Fibroblast of lung (primary cell): ENCODE data around the gene STARD9. TPM values are rescaled to one million over a fixed set of nuclear protein-coding genes. Genes with fewer than 3 reads are reported as not detected.

Experiments
- DNase-seq, 2 donors: peaks; one replicate each; pipeline versions ENCODE4 v3.0.0 to v3.0.0-alpha.2; 2010; ENCODE audit warnings: low read depth in 2 of 2
- H2AFZ ChIP-seq: 2 replicates; pipeline ENCODE4 v1.5.1; 2012; ENCODE audit warnings: low read length, control low read depth, inconsistent platforms
- H3K27ac ChIP-seq: 2 replicates; pipeline ENCODE4 v1.5.1; 2011; ENCODE audit warnings: low read length, control low read depth; ENCODE audit not compliant: insufficient read depth
- H3K27me3 ChIP-seq: 2 replicates; pipeline ENCODE4 v1.5.1; 2011; ENCODE audit warnings: mild to moderate bottlenecking, low read length; ENCODE audit not compliant: control insufficient read depth, insufficient read depth
- H3K36me3 ChIP-seq: 2 replicates; pipeline ENCODE4 v1.5.1; 2011; ENCODE audit warnings: low read length; ENCODE audit not compliant: control insufficient read depth, insufficient read depth
- H3K4me1 ChIP-seq: 2 replicates; pipeline ENCODE4 v1.5.1; 2011; ENCODE audit warnings: low read length; ENCODE audit not compliant: control insufficient read depth, insufficient read depth; ENCODE audit errors: extremely low read depth
- H3K4me2 ChIP-seq: 2 replicates; pipeline ENCODE4 v1.5.1; 2011; ENCODE audit warnings: low read length, control low read depth; ENCODE audit not compliant: insufficient read depth; ENCODE audit errors: extremely low read depth
- H3K4me3 ChIP-seq, 4 experiments: fragments of 200-600 bp in 1 of 4; sonication (generic) in 1 of 4; replicated peaks in 1 of 4; 2 replicates each; pipeline ENCODE4 v1.5.1; 2011 to 2016; ENCODE audit warnings: low read length in 4 of 4, low read depth in 3 of 4, mild to moderate bottlenecking in 3 of 4, control low read depth in 2 of 4, inconsistent platforms in 1 of 4, mixed read lengths in 1 of 4; ENCODE audit not compliant: insufficient read depth in 1 of 4; ENCODE audit errors: control extremely low read depth in 1 of 4
- H3K79me2 ChIP-seq: 2 replicates; pipeline ENCODE4 v1.5.1; 2012; ENCODE audit warnings: mild to moderate bottlenecking, low read length, inconsistent platforms; ENCODE audit not compliant: control insufficient read depth, insufficient read depth
- H3K9ac ChIP-seq: 2 replicates; pipeline ENCODE4 v1.5.1; 2011; ENCODE audit warnings: mild to moderate bottlenecking, low read length, control low read depth; ENCODE audit not compliant: insufficient read depth
- H3K9me3 ChIP-seq: 2 replicates; pipeline ENCODE4 v1.5.1; 2012; ENCODE audit warnings: low read depth, low read length; ENCODE audit not compliant: control insufficient read depth, insufficient read depth
- H4K20me1 ChIP-seq: 2 replicates; pipeline ENCODE4 v1.5.1; 2011; ENCODE audit warnings: low read length; ENCODE audit not compliant: control insufficient read depth, insufficient read depth; ENCODE audit errors: extremely low read depth
- EZH2 ChIP-seq: IDR thresholded peaks from 2 replicates; pipeline ENCODE4 v1.5.1; 2012; ENCODE audit warnings: low read length, control low read depth, mild to moderate bottlenecking; ENCODE audit errors: missing control alignments
- polyA plus RNA-seq, 2 donors: library from polyadenylated mRNA; depleted of rRNA in 1 of 2; stranded (reverse) in 1 of 2; unstranded in 1 of 2; fragments of >200 nt; gene quantifications; 2 replicates each; pipeline ENCODE4 v1.2.1, GENCODE V29; 2011 to 2012; ENCODE audit warnings: missing spikeins in 1 of 2
- total RNA-seq: library from RNA; depleted of rRNA; stranded (reverse); fragments of >200 nt; gene quantifications from 2 replicates; pipeline ENCODE4 v1.2.1, GENCODE V29; 2014
- TF ChIP-seq, protein P1 (sequence below), 2 donors: IDR thresholded peaks in 1 of 2; conservative IDR thresholded peaks in 1 of 2; 1 replicate in 1 of 2; 2 replicates in 1 of 2; pipeline ENCODE4 v1.5.1; 2011 to 2012; ENCODE audit warnings: low read length in 2 of 2, control low read depth in 1 of 2, inconsistent platforms in 1 of 2, low read depth in 1 of 2, mild to moderate bottlenecking in 1 of 2

The STARD9 gene
- total and polyA plus RNA-seq, 2 donors (not counting 1 experiment from before 2014, with no cell fraction given): 2.5 to 8.3 TPM

DNA sequence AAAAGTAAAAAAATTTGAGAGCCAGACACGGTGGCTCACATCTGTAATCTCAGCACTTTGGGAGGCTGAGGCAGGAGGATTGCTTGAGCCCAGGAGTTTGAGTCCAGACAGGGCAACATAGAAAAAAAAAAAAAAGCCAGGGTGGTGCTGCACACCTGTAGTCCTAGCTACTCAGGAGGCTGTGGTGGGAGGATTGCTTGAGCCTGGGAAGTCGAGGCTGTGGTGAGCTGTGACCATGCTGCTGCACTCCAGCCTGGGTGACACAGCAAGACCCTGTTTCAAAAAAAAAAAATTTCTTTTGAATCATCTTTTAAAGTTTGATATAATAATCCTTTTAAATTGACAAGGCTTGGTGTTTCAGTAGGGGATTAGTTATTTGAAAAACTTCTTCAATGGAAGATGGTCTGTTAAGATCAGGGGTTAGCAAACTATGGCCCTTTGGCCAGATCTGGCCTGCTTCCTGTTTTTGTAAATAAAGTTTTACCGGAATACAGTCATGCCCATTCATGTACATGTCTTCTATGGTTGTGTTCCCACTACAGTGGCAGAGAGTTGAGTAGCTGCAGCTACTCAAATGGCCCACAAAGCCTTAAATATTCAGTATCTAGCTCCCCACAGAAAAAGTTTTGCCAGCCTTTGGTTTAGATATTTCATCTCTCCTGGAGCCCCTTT, 132.6 kb downstream of the STARD9 start:
- no peaks in the 10 kb centered on the region for H4K20me1 ChIP-seq
- H3K27ac ChIP-seq: no peak overlapping the region
- no peaks in the 10 kb centered on the region for H3K4me1 ChIP-seq
- H3K27me3 ChIP-seq: no peaks in the 10 kb centered on the region
- no peak overlapping the region for H2AFZ ChIP-seq
- no peaks in the 10 kb centered on the region for H3K79me2 ChIP-seq
- no peaks in the 10 kb centered on the region for H3K36me3 ChIP-seq
- no peak overlapping the region for H3K4me3 ChIP-seq
- no peaks in the 10 kb centered on the region for H3K9me3 ChIP-seq
- no peak overlapping the region for H3K9ac ChIP-seq
- no peak for DNase-seq
- TF ChIP-seq EZH2: no peak
- TF ChIP-seq, protein P1, sequence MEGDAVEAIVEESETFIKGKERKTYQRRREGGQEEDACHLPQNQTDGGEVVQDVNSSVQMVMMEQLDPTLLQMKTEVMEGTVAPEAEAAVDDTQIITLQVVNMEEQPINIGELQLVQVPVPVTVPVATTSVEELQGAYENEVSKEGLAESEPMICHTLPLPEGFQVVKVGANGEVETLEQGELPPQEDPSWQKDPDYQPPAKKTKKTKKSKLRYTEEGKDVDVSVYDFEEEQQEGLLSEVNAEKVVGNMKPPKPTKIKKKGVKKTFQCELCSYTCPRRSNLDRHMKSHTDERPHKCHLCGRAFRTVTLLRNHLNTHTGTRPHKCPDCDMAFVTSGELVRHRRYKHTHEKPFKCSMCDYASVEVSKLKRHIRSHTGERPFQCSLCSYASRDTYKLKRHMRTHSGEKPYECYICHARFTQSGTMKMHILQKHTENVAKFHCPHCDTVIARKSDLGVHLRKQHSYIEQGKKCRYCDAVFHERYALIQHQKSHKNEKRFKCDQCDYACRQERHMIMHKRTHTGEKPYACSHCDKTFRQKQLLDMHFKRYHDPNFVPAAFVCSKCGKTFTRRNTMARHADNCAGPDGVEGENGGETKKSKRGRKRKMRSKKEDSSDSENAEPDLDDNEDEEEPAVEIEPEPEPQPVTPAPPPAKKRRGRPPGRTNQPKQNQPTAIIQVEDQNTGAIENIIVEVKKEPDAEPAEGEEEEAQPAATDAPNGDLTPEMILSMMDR (conservative IDR thresholded peaks at IDR 0.05 in 1 of 2, IDR thresholded peaks at IDR 0.05 in 1 of 2; ENCODE audit: low read depth in 1 of 2, low read length in 2 of 2): no peak
- H3K4me2 ChIP-seq: no peak overlapping the region

DNA sequence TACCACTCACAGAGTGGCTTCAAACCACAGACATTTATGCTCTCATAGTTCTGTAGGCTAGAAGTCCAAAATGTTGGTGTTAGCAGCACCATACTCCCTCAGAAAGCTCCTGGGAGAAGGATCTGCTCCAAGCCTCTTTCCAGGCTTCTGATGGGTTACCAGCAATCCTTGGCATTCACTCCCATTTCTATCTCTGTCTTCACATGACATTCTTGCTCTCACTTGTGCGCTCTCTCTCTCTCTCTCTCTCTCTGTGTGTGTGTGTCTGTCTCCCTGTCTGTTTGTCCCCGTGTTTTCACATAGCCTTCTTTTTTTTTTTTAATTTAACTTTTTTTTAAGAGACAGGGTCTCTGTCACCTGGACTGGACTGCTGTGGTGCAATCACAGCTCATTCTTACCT, 135.3 kb downstream of the STARD9 start:
- H3K36me3 ChIP-seq: no peaks in the 10 kb centered on the region
- H3K4me3 ChIP-seq: no peak overlapping the region
- H4K20me1 ChIP-seq: no peaks in the 10 kb centered on the region
- H2AFZ ChIP-seq: no peak overlapping the region
- no peak overlapping the region for H3K9ac ChIP-seq
- H3K79me2 ChIP-seq: no peaks in the 10 kb centered on the region
- H3K27me3 ChIP-seq: no peaks in the 10 kb centered on the region
- DNase-seq: no peak
- no peak overlapping the region for H3K27ac ChIP-seq
- no peaks in the 10 kb centered on the region for H3K4me1 ChIP-seq
- TF ChIP-seq, protein P1 (conservative IDR thresholded peaks at IDR 0.05 in 1 of 2, IDR thresholded peaks at IDR 0.05 in 1 of 2; ENCODE audit: low read depth in 1 of 2, low read length in 2 of 2): no peak
- no peak for TF ChIP-seq EZH2
- no peak overlapping the region for H3K4me2 ChIP-seq
- no peaks in the 10 kb centered on the region for H3K9me3 ChIP-seq

DNA sequence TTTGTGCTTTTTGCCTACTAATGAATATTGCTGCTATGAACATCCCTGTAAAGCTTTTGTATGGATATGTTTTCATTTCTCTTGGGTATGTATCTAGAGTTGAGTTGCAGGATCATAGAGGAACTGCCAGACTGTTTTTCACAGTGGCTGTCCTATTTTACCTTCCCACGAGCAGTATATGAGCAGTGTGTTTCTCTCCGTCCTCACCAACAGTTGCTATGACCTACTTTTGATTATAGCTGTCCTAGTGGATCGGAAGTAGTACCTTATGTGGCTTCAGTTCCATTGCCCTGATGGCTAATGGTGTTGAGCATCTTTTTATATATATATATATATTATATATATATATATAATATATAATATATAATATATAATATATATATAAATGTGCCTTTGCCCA, 136.3 kb downstream of the STARD9 start:
- no peak for TF ChIP-seq EZH2
- TF ChIP-seq, protein P1 (conservative IDR thresholded peaks at IDR 0.05 in 1 of 2, IDR thresholded peaks at IDR 0.05 in 1 of 2; ENCODE audit: low read depth in 1 of 2, low read length in 2 of 2): no peak
- no peaks in the 10 kb centered on the region for H3K9me3 ChIP-seq
- no peak for DNase-seq

More for the DNA sequence above, 136.3 kb downstream of the STARD9 start:
- H3K27ac ChIP-seq: no peak overlapping the region
- H3K9ac ChIP-seq: no peak overlapping the region
- H3K4me1 ChIP-seq: peaks cover 2% of the 10 kb centered on the region
- no peaks in the 10 kb centered on the region for H3K79me2 ChIP-seq
- H3K36me3 ChIP-seq: no peaks in the 10 kb centered on the region
- H3K27me3 ChIP-seq: no peaks in the 10 kb centered on the region
- H2AFZ ChIP-seq: no peak overlapping the region
- H4K20me1 ChIP-seq: no peaks in the 10 kb centered on the region
- no peak overlapping the region for H3K4me2 ChIP-seq
- H3K4me3 ChIP-seq: no peak overlapping the region
